MCF 10A (cell line): ENCODE measurements around the gene ARHGEF25. TPM values are rescaled to one million over a fixed set of nuclear protein-coding genes. Genes with fewer than 3 reads are reported as not detected.

Experiments
- BruUV-seq: library from RNA; stranded (reverse); fragments of 400-500 nt; replicated peaks from 2 replicates; lab custom pipeline; 2021; lab: Mats Ljungman, UMichigan
- CTCF ChIA-PET: fragments of 300-600 bp; sonication (Branson Sonifier 250); formaldehyde crosslinking; extraction: SDS; loops from one replicate; lab custom pipeline; 2021; ENCODE audit warnings: antibody characterized with exemption, inconsistent platforms; lab: Yijun Ruan, JAX
- POLR2A ChIA-PET: fragments of 300-600, 350-650 bp; sonication (Branson Sonifier 250); formaldehyde crosslinking; extraction: SDS; loops from one replicate; lab custom pipeline; 2020; ENCODE audit warnings: antibody characterized with exemption, inconsistent platforms; lab: Yijun Ruan, JAX
- DNase-seq: peaks from one replicate; pipeline ENCODE4 v3.0.0-alpha.2; 2018; ENCODE audit not compliant: unreplicated experiment
- H3K27ac Mint-ChIP-seq: one replicate; pipeline ENCODE4 v1.8.0; 2022; ENCODE audit warnings: mild to moderate bottlenecking, low read depth, mixed read lengths; ENCODE audit not compliant: unreplicated experiment
- H3K27me3 Mint-ChIP-seq: one replicate; pipeline ENCODE4 v1.8.0; 2022; ENCODE audit warnings: mixed read lengths; ENCODE audit not compliant: insufficient read depth, unreplicated experiment
- H3K36me3 Mint-ChIP-seq: one replicate; pipeline ENCODE4 v1.8.0; 2022; ENCODE audit warnings: mild to moderate bottlenecking, moderate library complexity, mixed read lengths; ENCODE audit not compliant: insufficient read depth, unreplicated experiment
- H3K4me1 Mint-ChIP-seq: one replicate; pipeline ENCODE4 v1.8.0; 2022; ENCODE audit warnings: mixed read lengths; ENCODE audit not compliant: insufficient read depth, unreplicated experiment
- H3K4me3 Mint-ChIP-seq: one replicate; pipeline ENCODE4 v1.8.0; 2022; ENCODE audit warnings: mild to moderate bottlenecking, moderate library complexity, mixed read lengths; ENCODE audit not compliant: unreplicated experiment
- H3K9me3 Mint-ChIP-seq: one replicate; pipeline ENCODE4 v1.8.0; 2022; ENCODE audit warnings: mixed read lengths; ENCODE audit not compliant: unreplicated experiment
- CTCF ChIP-seq: fragments of 200-600 bp; IDR thresholded peaks from one replicate; pipeline ENCODE4 v1.8.0; 2022; ENCODE audit warnings: antibody characterized with exemption, mild to moderate bottlenecking; ENCODE audit not compliant: unreplicated experiment
- intact Hi-C: fragments of 100-400 bp; cut with micrococcal nuclease; formaldehyde crosslinking; loops from 2 replicates; pipeline ENCODE4 v1.14.1; 2022
- total RNA-seq: library from RNA; stranded (reverse); gene quantifications from 2 replicates; pipeline ENCODE4 v1.2.3, GENCODE V29; 2022

ARHGEF25 gene
- total RNA-seq, 1 experiment from 2014 or later: 0.37 TPM

GRCh38 chr12:57620936-57621496 lies 9.8 kb downstream of the ARHGEF25 start:
- ChIA-PET POLR2A (interaction anchor here (0.6 kb wide), 1 partner anchor 73 kb away, joined by 3 read pairs; no protein-coding TSS in a partner anchor), CTCF (interaction anchor here (0.6 to 4.2 kb wide), 14 partner anchors 9 to 314 kb away, joined by 3 to 72 read pairs (median 5); partner anchors contain the start of gene B4GALNT1)
- BruUV-seq: no TSS peak
- Mint-ChIP-seq H3K27ac (no peak overlapping the region), H3K4me1 (peaks cover 5% of the 10 kb centered on the region), H3K36me3 (no peaks in the 10 kb centered on the region), H3K27me3 (peaks cover 70% of the 10 kb centered on the region), H3K4me3 (peak overlapping the region; percentile 47), H3K9me3 (no peaks in the 10 kb centered on the region)
- intact Hi-C loops: loop anchor here (1.0 to 2.0 kb wide), 2 partner anchors 38 to 162 kb away; partner anchors contain the start of gene GLI1
- no peak for TF ChIP-seq CTCF
- no peak for DNase-seq

GRCh38 chr12:57621497-57622292 lies 10.5 kb downstream of the ARHGEF25 start:
- intact Hi-C loops: loop anchor here (1.0 to 2.0 kb wide), 2 partner anchors 38 to 163 kb away; partner anchors contain the start of gene GLI1
- no TSS peak for BruUV-seq
- no peaks in the 10 kb centered on the region for H3K36me3 Mint-ChIP-seq
- H3K4me3 Mint-ChIP-seq: peak overlapping the region; percentile 47
- no peaks in the 10 kb centered on the region for H3K9me3 Mint-ChIP-seq
- H3K27me3 Mint-ChIP-seq: peaks cover 69% of the 10 kb centered on the region
- CTCF ChIA-PET: interaction anchor here (0.6 to 4.2 kb wide), 20 partner anchors 9 to 332 kb away, joined by 3 to 72 read pairs (median 4); partner anchors contain the start of gene GLI1
- H3K4me1 Mint-ChIP-seq: peaks cover 5% of the 10 kb centered on the region
- POLR2A ChIA-PET: interaction anchor here (0.9 to 1.3 kb wide), 2 partner anchors 18 to 38 kb away, joined by 3 read pairs; no protein-coding TSS in a partner anchor
- peak; percentile 90 for TF ChIP-seq CTCF
- peak; percentile 35 for DNase-seq
- H3K27ac Mint-ChIP-seq: no peak overlapping the region

GRCh38 chr12:57622293-57623245 lies 11.3 kb downstream of the ARHGEF25 start:
- H3K4me1 Mint-ChIP-seq: peaks cover 5% of the 10 kb centered on the region
- no peak overlapping the region for H3K27ac Mint-ChIP-seq
- no peaks in the 10 kb centered on the region for H3K36me3 Mint-ChIP-seq
- BruUV-seq: no TSS peak
- no peaks in the 10 kb centered on the region for H3K9me3 Mint-ChIP-seq
- no peak for DNase-seq
- no peak overlapping the region for H3K4me3 Mint-ChIP-seq
- no peak for TF ChIP-seq CTCF
- intact Hi-C loops: no loop called here
- CTCF ChIA-PET: interaction anchor here (0.6 to 4.2 kb wide), 19 partner anchors 8 to 333 kb away, joined by 3 to 72 read pairs (median 4); partner anchors contain the start of genes GLI1 and INHBE
- POLR2A ChIA-PET: interaction anchor here (0.9 to 1.3 kb wide), 2 partner anchors 19 to 39 kb away, joined by 3 read pairs; no protein-coding TSS in a partner anchor
- peaks cover 69% of the 10 kb centered on the region for H3K27me3 Mint-ChIP-seq
